NCI-H2227 treated with DMSO at 0.1 percent for 48 hours (cell line): ENCODE measurements around the gene NDUFV2.
"Not testable (repeated sequence)": the region's sequence is repeated elsewhere in the genome, so short reads cannot be mapped to it uniquely, and the experiment has no call there.

Experiments used
- DNase-seq: peaks from one replicate; lab custom pipeline; 2025; lab: John Stamatoyannopoulos, UW

NDUFV2 gene

DNA sequence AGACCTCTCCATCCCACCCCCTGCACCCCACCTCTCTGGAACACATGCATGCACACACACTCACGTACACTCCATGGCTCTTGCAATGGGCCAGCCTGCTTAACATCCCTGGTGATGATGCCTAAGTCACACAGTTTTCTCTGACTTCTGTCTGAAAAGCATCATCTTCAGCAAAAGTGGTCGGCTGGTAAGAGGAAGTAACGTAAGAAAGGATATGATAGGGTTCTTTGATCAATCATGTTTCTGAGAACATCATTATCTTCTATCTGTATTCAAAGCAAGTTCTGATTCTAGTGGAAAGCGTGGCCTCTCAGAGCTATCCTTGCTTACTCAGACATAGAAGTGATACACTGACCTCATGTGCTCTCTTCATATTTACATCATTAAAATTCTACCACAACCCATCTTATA is 11.4 kb upstream of the NDUFV2 start:
- no peak for DNase-seq

DNA sequence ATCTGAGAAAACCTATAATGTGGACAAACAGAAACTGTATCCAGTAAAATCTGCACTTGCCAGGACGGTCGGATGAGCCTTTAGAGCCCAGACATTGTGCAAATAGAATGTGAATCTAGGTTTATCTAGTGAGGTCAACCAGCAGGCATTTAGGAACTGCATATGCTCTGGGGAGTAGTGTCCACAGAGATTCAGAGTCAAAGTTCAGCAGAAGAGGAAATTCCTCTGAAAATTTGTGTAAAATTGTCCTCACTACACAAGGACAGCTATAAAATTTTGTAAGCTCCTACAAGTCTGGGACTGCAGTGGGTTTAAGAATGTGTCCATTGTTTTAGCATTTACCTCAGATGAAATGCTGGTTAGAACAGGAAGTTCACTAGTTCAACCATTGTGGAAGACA is 9.8 kb upstream of the NDUFV2 start:
- no peak for DNase-seq

DNA sequence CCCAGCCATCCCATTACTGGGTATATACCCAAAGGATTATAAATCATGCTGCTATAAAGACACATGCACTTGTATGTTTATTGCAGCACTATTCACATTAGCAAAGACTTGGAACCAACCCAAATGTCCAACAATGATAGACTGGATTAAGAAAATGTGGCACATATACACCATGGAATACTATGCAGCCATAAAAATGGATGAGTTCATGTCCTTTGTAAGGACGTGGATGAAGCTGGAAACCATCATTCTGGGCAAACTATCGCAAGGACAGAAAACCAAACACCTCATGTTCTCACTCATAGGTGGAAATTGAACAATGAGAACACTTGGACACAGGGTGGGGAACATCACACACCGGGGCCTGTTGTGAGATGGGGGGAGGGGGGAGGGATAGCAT is 9.4 kb upstream of the NDUFV2 start:
- DNase-seq, result not testable (repeated sequence)

DNA sequence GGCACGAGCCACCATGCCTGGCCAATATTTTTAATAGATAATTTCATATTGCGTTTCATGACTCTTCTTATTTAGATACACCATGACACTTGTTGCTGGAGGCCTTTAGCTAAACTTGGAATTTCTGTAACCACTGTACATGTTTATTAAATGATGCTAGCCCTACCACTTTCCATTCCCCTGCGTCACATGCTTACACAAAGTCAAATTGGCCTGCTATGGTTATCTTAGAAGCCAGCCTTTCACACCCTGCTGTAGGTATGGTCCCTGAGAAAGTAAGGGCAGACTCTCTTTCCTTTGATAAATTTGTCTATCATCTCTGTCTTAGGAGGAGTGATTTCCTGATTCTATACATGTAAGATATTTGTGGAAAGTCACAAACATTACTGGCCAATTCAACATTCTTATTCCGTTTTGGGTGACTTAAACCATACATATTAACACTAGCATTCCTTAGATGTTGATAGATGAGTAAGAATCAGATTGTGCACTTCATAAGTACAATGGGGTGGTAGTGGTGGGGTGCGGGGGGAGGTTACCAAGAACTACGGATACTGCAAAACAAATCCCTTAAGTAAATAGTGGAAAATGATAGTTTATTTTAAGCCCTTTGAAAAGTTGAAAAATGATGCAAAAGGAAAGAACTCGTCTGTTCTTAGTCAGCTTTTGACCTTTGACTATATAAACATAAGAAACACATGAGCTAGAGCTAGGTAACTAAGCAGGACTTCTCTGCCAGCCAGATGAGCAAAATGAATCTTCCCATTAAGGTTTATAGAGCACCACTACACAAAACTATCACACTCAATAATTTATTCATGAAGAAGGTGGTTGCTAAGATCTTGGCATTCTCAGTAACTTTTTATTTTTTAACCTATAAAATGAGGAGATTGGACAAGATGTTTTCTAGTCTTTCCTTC is 7.9 kb upstream of the NDUFV2 start:
- no peak for DNase-seq

DNA sequence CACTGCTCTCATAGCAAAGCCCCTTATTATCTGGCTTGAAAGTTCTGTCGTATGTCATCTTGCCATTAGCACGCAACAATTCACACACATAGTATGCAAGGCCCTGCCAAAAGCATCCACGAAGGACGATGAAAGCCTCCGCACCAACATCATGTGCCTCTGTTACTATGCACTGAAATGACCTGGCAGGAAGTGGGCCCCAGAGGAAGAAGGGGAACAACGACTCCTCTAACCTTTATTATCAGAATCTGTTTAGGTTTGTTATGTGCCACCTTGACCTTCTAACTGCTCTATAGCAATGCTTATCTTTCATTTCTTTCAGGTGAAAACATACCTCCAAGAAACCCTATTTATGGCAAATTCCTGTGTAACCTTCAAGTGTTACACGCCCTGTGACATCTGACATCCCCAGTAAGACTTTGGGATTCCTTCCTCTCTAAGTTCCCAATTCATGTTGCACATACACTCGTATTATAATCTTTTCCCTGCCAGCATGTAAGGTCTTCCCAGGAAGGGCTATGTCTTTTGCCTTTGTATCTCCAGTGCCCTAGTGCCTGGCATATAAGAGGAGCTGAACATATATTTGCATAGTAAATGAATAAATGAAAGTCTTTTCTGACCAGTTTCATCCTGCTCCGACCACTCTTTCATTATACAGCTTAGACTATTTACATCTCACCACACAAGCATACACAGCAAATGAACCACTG is 7.0 kb upstream of the NDUFV2 start:
- DNase-seq, result no peak

DNA sequence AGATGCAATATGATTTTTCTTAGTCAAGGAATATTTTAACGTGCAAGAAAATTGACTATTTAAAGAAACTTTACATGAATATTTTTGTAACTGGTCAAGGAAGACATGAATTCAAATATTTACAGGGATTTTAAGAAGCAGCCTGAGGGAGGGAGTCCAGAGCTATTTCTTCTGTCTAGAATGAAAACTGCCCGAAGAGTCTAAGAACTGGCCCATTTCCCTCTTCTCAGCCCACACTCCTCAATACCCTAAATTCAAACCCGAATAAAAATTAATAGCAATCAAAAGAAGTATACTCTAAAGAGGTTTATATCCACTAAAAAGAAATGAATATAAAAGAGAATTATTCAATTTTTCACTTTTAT is 6.5 kb upstream of the NDUFV2 start:
- no peak for DNase-seq

DNA sequence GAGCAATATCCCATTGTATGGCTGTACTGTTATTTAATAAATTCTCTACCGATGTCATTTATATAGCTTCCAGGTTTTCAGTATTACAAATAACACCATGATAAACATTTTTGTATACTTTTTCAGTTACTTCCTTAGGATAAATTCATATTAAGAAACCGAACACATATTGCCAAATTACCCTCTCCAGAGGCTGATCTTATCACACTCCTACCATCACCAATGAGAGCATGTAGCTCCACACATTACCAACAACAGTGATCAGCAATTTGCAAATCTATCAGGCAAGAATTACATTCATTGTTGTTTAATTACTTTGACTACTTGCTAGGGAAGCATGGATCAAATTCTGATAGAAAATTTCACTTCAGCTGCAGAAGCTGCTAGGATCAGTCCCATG is 5.8 kb upstream of the NDUFV2 start:
- DNase-seq, result no peak

DNA sequence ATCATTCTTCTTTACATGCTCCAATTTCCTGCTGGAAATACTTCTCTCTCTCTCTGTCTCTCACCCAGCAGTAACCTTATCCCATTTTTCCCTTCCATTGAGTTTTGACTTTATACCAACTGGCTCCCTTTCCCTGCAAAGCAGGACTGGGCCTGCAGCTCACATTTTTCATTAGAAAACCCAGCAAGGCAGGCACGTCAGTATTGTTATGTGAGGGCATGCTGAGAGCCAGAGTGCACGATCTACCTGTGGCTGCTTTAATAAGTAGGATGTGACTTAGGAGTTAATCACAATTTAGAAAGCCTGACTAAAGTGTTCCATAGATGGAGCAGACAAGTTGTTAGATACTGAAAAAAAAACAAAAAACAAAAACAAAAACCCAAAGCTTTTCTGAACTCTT is 5.2 kb upstream of the NDUFV2 start:
- no peak for DNase-seq

DNA sequence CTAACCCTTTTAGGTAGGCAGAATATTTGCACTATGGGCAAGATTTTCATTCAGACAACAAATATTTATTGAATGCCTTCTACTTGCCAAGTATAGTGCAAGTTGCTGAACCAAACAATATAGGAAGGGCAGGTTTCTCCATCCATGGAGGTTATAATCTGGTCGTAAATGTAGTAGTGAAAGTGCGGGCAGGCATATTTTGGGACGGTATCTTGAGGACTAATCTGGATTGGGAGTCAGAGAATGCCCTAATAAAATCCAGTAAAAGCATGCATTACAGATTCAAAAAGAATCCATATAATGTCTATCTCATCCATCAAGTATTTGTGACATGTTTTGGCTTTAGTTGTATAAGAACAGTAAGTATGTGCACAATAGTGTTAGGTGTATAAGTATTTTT is 1.7 kb upstream of the NDUFV2 start:
- DNase-seq, result no peak

DNA sequence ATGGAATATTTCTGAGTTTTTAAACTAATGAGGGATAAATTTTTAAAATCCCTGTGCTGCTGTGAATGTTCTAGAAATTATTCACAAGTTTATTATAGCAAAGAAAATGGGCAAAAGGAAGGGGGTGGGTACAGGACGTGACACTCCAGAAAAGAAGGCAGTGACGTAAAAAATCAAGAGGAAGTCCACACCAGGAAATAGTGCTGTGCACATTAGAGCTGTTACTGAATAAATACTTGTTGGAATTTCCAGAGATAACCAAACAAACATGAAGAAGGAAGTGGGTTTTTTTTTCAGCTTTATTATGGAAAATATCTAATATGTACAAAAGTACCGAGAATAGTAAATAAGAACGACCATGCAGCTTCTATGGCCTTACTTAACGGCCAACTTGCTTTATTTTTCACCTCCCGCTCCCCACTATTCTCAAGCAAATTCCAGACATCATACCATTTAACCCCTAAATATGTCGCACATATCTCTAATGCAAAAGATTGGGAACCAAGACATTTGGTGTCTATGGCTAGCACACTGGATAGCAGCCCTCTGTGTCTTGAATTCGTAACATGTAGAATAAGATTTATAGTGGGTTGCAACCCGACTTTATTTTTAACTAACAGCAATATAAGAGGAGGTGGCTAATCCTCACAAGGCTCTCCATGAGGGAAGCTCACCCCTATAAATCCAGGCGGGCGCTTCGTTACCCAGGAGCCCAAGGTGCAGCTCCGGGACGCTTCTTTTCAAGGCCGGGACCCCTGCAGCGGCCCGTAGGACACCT is 580 bp upstream of the NDUFV2 start:
- peak; percentile 60 for DNase-seq

DNA sequence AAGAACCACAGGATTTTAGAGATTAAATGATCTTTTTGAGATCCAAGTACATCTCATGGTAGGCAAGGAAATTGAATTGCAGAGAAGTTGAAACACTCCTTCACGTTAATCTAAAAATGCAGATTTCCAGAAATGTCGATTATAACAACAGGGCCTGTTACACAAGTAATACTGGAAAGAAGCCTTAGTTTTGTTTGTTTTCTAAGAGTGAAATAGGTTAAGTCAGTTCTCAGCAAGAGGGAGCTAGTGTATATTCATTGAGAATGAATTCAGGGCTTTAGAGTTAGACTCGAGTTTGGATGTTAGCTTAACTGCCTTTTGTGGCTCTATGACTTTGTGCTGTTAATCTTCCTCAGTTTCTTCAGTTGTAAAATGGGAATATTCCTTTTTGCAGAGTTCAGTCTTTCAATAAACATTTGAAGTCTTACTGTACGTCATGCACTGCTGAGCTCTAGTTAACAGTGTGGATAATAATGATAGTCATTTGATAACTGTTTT is 926 bp downstream of the NDUFV2 start:
- no peak for DNase-seq

DNA sequence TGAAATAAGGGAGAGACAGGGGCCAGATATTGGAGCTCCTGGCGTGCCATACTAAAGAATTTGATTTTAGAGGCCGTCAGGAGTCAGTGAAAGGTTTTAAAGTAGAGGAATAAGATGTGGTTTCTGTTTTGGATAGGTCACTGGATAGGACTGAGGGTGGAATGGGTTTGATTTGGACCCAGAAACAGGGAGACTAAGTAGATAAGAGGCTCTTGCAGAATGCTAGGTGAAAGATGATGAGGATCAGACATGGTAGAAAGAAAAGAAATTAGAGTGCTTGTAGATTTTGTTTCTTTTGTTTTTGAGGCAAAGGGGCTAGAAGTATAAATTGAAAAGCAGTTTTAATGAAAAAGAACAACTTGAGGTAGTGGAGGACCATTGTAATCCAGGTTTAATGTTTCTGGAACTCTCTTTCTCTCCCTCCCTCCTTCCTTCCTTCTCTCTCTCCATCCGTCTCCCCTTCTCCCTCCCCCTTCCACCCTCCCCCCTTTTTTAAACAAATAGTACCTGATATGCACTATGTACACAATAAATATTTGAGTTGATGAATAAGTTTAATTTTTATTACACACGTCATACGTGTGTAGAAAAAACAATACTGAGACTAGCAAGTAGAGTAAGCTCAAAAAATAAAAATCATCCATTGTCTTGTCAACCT is 1.9 kb downstream of the NDUFV2 start:
- DNase-seq, result no peak

DNA sequence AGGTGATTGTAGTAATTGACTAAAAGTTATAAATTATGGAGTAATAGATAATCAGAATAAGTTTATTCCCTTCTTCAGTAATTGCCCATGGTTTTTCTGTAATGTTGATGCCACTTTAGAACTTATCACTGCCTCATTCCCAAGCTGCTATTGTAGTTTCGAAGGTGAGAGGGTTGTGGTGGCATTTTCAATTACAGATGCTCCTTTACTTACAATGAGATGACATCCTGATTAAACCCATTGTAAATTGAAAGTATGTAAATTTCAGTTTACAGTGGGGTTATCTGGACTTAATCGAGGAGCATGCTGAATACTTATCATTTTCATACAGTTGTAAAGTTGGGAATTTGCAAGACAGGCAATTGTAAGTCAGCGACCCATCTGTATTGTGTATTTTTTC is 2.9 kb downstream of the NDUFV2 start:
- DNase-seq, result no peak

DNA sequence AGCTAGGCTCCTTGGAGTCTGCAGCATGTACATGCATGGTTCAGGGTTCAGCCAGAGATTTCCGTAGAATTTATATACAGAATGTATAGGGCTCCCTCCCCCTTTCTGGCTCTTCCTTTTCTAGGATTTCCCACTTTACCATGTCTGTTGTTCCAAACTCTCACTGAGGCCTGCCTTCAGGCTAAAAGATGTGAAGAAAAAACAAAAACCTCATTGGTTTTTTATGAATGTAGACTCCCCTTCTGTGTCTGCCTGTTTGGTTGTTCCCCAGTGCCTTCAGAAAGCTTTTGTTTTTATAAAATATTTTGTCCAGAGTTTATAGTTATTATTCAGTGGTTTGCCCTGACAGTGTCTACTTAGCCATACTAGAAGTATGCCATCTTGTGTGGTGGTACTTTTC is 3.6 kb downstream of the NDUFV2 start:
- no peak for DNase-seq

DNA sequence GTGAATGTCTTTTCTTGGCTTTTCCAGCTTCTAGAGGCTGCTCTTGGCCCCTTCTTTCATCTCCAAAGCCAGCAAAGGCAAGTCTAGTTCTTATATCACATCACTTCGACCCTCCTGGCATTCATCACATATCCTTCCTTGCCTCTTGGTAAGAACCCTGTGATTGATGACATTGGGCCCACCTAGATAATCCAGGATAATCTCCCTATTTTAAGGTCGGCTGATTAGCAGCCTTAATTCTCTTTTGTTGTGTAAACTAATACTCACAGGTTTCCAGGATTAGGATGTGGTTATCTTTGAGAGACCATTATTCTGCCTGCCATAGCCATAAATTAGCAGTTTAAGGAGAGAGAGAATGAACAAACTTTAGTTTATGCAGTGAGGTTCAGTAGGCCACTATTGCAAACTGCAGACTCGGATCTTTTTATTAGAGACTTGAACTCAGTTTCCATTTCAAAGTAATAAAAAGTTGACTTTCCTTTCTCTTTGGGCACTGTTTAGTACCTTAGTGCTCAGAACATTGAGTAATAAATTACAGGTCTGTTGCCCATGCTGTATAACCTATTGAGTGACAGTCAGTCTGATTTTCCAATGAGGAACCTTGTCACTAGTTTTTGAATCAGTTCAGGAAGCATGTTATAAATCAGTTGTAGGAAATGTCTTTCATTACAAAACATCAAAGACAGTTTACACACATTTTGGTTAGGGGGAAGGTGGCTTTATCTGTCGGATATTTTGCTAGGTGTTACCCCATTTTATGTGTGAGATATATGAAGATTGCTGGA is 4.5 kb downstream of the NDUFV2 start:
- DNase-seq, result no peak

DNA sequence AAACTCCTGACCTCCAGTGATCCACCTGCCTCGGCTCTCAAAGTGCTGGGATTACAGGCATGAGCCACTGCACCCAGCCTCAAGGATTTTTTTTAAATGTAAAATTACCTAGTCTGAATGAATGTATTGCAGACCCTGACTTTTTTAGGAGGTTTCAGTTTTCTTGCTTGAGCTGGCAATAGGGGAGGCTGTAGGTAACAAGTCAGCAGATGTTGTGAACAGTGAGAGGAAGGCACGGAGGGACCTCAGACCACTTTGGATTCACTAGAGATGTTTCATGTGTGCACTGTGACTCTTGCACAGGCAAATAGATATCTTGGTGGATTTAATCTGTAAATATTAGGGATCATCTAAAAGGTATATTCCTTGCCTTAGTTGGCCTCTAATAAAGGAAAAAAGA is 6.4 kb downstream of the NDUFV2 start:
- DNase-seq, result no peak

DNA sequence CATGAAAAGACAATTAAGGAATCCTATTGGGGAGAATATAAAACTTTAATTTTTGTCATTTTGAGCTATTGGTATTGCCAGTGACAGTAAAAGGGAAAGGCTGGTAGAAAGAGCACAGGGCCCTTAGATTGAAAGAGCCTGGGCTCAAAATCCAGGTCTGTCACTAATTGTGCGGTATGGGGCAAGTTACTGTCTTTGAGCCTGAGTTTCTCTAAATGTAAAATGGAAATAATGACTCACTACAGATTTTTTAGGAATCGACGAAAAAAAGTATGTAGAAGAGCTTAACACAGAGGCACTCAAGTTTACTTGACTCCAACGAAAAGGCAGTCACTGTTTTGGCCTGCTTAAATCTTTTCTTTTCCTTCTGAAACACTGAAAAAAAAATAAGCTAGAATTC is 7.0 kb downstream of the NDUFV2 start:
- no peak for DNase-seq

DNA sequence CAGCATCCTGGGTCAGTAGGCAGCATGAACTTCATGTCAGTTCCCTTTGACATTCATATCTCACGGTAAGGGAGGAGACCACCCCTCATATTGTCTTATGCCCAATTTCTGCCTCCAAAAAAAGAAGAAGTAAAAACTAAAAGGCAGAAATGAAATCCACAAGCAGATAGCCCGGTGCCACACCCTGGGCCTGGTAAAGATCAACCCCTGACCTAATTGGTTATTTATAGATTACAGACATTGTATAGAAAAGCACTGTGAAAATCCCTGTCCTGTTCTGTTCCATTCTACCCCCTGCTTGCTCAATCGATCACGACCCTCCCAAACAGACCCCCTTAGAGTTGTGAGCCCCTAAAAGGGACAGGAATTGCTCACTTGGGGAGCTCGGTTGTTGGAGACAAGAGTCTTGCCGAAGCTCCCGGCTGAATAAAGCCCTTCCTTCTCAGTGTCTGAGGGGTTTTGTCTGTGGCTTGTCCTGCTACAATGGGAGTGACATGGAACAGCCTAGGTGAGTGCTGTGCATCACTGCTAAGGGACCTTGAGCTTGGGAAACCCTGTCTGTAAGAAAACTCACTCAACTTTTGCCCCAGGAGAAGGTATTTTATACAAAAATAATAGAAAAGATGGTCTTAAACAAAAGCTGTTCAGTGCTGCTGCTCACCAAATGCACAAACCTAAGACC is 11.1 kb downstream of the NDUFV2 start:
- no peak for DNase-seq

DNA sequence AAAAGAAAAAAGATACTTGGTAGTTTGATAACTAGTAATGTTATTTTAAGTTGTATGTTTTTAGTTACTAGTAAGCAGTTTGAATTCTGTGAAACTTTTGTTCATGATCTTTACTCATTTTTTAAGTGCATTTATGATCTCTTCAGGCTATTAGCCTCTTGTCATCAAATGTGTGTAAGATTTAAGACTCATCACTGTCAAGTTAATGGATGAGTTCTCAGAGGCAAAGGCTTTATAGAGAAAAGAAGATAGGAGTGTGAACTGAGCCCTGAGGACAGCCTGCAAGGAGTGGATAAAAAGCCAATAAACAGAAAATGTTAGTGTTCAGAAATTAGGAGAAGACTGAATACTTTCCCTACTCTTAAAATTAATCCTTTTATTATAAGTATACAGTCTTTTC is 13.5 kb downstream of the NDUFV2 start:
- no peak for DNase-seq

DNA sequence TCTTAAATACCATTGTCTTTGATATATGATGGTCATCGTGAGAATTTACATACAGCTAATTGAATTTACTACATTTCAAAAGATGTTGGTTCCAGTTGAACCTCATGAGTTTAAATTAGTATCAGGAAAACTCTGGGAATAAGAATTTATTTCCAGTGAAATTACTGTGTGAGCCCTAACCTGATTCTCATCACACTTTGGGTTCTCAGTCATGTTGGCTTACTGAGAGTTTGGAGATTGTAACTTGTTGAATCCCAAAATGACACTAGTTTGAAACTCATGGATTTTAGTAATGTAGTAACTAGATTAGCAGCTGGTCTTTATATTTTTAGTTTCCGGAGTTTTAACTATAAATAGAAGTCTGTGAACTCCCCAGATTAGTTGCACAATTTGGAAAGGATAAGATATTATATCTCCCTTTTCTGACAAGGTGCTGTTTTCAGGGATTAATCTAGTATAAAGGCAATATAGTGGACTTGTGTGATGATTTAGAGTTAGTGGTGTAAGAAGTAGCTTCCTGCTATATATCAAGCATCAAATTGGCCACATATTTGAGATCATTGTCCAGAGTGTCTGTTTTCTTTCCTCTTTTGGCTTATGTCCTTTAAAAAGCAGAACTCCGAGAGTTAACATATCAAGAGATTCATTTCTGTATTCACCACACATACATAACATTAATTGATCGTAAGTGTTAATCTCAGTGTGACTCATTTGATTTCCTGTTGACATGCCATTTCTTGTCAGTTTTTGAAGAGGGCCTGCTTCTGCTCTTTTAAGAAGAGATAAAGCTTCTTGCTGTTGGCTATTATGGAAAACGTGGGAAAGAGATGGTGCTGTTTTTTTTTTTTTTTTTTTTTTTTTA is 15.7 kb downstream of the NDUFV2 start:
- DNase-seq, result no peak
